GM19463 (cell line): ENCODE results near the gene LRRC17.
"Not testable (repeated sequence)": the region's sequence is repeated elsewhere in the genome, so short reads cannot be mapped to it uniquely, and the experiment has no call there.

Experiments
- ATAC-seq: cut with Tn5 transposase; IDR thresholded peaks from one replicate; pipeline ENCODE4 v1.9.1; 2021; ENCODE audit warnings: mild to moderate bottlenecking, moderate library complexity; ENCODE audit not compliant: unreplicated experiment

Gene LRRC17

GRCh38 chr7:102897211-102897631, 15.6 kb upstream of the LRRC17 start:
- ATAC-seq = no peak

GRCh38 chr7:102897856-102898531, 14.8 kb upstream of the LRRC17 start:
- ATAC-seq = no peak

GRCh38 chr7:102898532-102898859, 14.3 kb upstream of the LRRC17 start:
- no peak for ATAC-seq

GRCh38 chr7:102902052-102902451, 10.7 kb upstream of the LRRC17 start:
- not testable (repeated sequence) for ATAC-seq

- ATAC-seq = not testable (repeated sequence)
These were observed 9.2 kb upstream of the LRRC17 start for GRCh38 chr7:102903576-102903975.

- no peak for ATAC-seq
These were observed 4.1 kb upstream of the LRRC17 start for GRCh38 chr7:102908676-102909075.

- no peak for ATAC-seq
These were observed 1.0 kb downstream of the LRRC17 start for GRCh38 chr7:102913826-102914225.

GRCh38 chr7:102914585-102914984, 1.8 kb downstream of the LRRC17 start:
- ATAC-seq = no peak

- no peak for ATAC-seq
These were observed 3.6 kb downstream of the LRRC17 start for GRCh38 chr7:102916426-102916825.

- no peak for ATAC-seq
These were observed 4.1 kb downstream of the LRRC17 start for GRCh38 chr7:102916881-102917280.

- no peak for ATAC-seq
These were observed 4.9 kb downstream of the LRRC17 start for GRCh38 chr7:102917436-102918353.

- ATAC-seq = no peak
These were observed 6.0 kb downstream of the LRRC17 start for GRCh38 chr7:102918845-102919244.

- no peak for ATAC-seq
These were observed 13.4 kb downstream of the LRRC17 start for GRCh38 chr7:102925976-102926782.

GRCh38 chr7:102926783-102927140, 14.0 kb downstream of the LRRC17 start:
- ATAC-seq = no peak

GRCh38 chr7:102927312-102927933, 14.6 kb downstream of the LRRC17 start:
- no peak for ATAC-seq

- ATAC-seq = no peak
These were observed 19.0 kb downstream of the LRRC17 start for GRCh38 chr7:102931757-102932156.

GRCh38 chr7:102933763-102934162, 21.0 kb downstream of the LRRC17 start:
- ATAC-seq = no peak

GRCh38 chr7:102934239-102934638, 21.4 kb downstream of the LRRC17 start:
- ATAC-seq = no peak

GRCh38 chr7:102934701-102935100, 21.9 kb downstream of the LRRC17 start:
- no peak for ATAC-seq

- no peak for ATAC-seq
These were observed 22.8 kb downstream of the LRRC17 start for GRCh38 chr7:102935450-102936115.
